BJ (cell line): ENCODE results near the gene USP40. TPM values are rescaled to one million over a fixed set of nuclear protein-coding genes. Genes with fewer than 3 reads are reported as not detected.
"Not testable (repeated sequence)": the region's sequence is repeated elsewhere in the genome, so short reads cannot be mapped to it uniquely, and the experiment has no call there.

Source experiments
- CTCF ChIA-PET: fragments of 350-600 bp; formaldehyde crosslinking; extraction: SDS; loops from one replicate; lab custom pipeline; 2021; ENCODE audit warnings: antibody characterized with exemption, inconsistent platforms; lab: Yijun Ruan, JAX
- POLR2A ChIA-PET: fragments of 300-600 bp; sonication (Branson Sonifier 250); formaldehyde crosslinking; extraction: SDS; loops from one replicate; lab custom pipeline; 2021; ENCODE audit warnings: antibody characterized with exemption; lab: Charles Lee
- DNase-seq: peaks from one replicate; pipeline ENCODE4 v3.0.0-alpha.2; 2011; ENCODE audit warnings: low read depth
- H3K27me3 ChIP-seq: 2 replicates; pipeline ENCODE4 v1.6.0; 2011; ENCODE audit warnings: low read length; ENCODE audit not compliant: control insufficient read depth, insufficient read depth
- H3K36me3 ChIP-seq: 2 replicates; pipeline ENCODE4 v1.5.1; 2011; ENCODE audit warnings: low read length; ENCODE audit not compliant: control insufficient read depth, insufficient read depth
- H3K4me3 ChIP-seq: 2 replicates; pipeline ENCODE4 v1.5.1; 2011; ENCODE audit warnings: low read depth, mild to moderate bottlenecking, control low read depth, low read length
- polyA plus RNA-seq: library from polyadenylated mRNA; depleted of rRNA; stranded (reverse); fragments of >200 nt; gene quantifications from 2 replicates; pipeline ENCODE4 v1.2.3, GENCODE V29; 2011
- TF ChIP-seq, protein P1 (sequence below): IDR thresholded peaks from 2 replicates; pipeline ENCODE4 v1.5.1; 2011; ENCODE audit warnings: low read depth, mild to moderate bottlenecking, control low read depth, inconsistent platforms, low read length, moderate library complexity; ENCODE audit not compliant: insufficient read depth

Gene USP40
- polyA plus RNA-seq, 1 experiment, result 48.9 TPM

- ChIA-PET POLR2A (no interaction called here), CTCF (no interaction called here)
- TF ChIP-seq, protein P1, sequence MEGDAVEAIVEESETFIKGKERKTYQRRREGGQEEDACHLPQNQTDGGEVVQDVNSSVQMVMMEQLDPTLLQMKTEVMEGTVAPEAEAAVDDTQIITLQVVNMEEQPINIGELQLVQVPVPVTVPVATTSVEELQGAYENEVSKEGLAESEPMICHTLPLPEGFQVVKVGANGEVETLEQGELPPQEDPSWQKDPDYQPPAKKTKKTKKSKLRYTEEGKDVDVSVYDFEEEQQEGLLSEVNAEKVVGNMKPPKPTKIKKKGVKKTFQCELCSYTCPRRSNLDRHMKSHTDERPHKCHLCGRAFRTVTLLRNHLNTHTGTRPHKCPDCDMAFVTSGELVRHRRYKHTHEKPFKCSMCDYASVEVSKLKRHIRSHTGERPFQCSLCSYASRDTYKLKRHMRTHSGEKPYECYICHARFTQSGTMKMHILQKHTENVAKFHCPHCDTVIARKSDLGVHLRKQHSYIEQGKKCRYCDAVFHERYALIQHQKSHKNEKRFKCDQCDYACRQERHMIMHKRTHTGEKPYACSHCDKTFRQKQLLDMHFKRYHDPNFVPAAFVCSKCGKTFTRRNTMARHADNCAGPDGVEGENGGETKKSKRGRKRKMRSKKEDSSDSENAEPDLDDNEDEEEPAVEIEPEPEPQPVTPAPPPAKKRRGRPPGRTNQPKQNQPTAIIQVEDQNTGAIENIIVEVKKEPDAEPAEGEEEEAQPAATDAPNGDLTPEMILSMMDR, result no peak
- no peak overlapping the region for H3K4me3 ChIP-seq
- H3K36me3 ChIP-seq, result no peaks in the 10 kb centered on the region
- no peak for DNase-seq
- H3K27me3 ChIP-seq, result no peaks in the 10 kb centered on the region
Observed at GRCh38 chr2:233593201-233593600, 26.6 kb upstream of the USP40 start.

- H3K27me3 ChIP-seq, H3K4me3 ChIP-seq, DNase-seq, POLR2A ChIA-PET, H3K36me3 ChIP-seq, CTCF ChIA-PET: not testable (repeated sequence)
Observed at GRCh38 chr2:233592706-233593105, 26.1 kb upstream of the USP40 start.

GRCh38 chr2:233588400-233588799, 21.8 kb upstream of the USP40 start:
- Histone ChIP-seq H3K36me3 (no peaks in the 10 kb centered on the region), H3K4me3 (no peak overlapping the region), H3K27me3 (no peaks in the 10 kb centered on the region)
- DNase-seq, result no peak
- TF ChIP-seq, protein P1, result no peak
- ChIA-PET CTCF (no interaction called here), POLR2A (no interaction called here)

DNA sequence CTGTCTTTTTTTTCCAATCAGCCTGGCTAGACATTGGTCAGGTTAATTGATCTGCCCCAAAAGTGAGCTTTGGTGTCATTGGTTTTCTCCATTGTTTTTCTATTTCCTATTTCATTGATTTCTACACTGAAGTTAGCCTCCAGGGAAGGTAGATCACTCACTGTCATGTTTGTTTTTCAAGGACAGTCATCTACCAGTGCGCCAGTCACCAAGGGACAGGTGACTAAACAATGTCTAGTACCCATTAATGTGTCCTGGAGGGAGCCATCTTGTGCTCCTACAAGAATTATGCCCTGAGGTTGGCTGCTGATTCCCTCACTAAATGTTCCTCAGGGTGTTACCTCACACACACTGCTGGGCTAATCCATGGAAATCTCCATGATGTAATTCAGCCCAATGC, 17.6 kb upstream of the USP40 start:
- TF ChIP-seq, protein P1, result no peak
- ChIA-PET CTCF (no interaction called here), POLR2A (no interaction called here)
- Histone ChIP-seq H3K4me3 (no peak overlapping the region), H3K27me3 (no peaks in the 10 kb centered on the region), H3K36me3 (no peaks in the 10 kb centered on the region)
- DNase-seq, result no peak

DNA sequence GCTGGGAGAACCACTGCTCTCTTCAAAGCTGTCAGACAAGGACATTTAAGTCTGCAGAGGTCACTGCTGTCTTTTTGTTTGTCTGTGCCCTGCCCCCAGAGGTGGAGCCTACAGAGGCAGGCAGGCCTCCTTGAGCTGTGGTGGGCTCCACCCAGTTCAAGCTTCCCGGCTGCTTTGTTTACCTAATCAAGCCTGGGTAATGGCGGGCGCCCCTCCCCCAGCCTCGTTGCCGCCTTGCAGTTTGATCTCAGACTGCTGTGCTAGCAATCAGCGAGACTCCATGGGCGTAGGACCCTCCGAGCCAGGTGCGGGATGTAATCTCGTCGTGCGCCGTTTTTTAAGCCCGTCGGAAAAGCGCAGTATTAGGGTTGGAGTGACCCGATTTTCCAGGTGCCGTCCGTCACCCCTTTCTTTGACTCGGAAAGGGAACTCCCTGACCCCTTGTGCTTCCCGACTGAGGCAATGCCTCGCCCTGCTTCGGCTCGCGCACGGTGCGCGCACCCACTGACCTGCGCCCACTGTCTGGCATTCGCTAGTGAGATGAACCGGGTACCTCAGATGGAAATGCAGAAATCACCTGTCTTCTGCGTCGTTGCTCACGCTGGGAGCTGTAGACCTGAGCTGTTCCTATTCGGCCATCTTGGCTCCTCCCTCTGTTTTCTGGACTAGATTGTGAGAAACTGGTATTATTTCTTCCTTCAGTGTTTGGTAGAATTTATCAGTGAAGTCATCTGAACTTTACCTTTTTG, 16.8 kb upstream of the USP40 start:
- H3K4me3 ChIP-seq, DNase-seq, H3K27me3 ChIP-seq, H3K36me3 ChIP-seq, CTCF ChIA-PET, POLR2A ChIA-PET: not testable (repeated sequence)

- POLR2A ChIA-PET, result not testable (repeated sequence)
Observed at GRCh38 chr2:233577341-233577740, 10.8 kb upstream of the USP40 start.

DNA sequence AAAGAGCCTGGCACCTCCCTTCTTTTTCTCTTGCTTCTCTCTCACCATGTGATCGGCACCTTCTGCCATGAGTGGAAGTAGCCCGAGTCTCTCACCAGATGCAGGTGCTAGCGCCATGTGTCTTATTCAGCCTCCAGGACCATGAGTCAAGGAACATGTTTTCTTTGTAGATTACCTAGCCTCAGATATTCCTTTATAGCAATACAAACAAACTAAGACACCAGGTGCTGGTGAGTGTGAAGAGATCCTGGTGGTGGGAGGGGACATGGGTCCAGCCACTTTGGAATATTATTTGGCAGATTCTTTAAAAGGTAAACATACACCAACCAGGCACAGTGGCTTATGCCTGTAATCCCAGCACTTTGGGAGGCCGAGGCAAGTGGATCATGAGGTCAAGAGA, 5.9 kb upstream of the USP40 start:
- TF ChIP-seq, protein P1, result no peak
- CTCF ChIA-PET, result no interaction called here
- H3K27me3 ChIP-seq, result peaks cover 2% of the 10 kb centered on the region; the same call in 1 of the 2 replicates
- no peaks in the 10 kb centered on the region for H3K36me3 ChIP-seq
- DNase-seq, result no peak
- no peak overlapping the region for H3K4me3 ChIP-seq
- POLR2A ChIA-PET, result no interaction called here

More at GRCh38 chr2:233577341-233577740, 10.8 kb upstream of the USP40 start:
- DNase-seq, H3K36me3 ChIP-seq, H3K4me3 ChIP-seq, H3K27me3 ChIP-seq: not testable (repeated sequence)
- CTCF ChIA-PET, result interaction anchor here (0.6 kb wide), 1 partner anchor 46 kb away, joined by 3 read pairs; no protein-coding TSS in a partner anchor
